Measurements from ENCODE around the gene ZPLD1. TPM values are rescaled to one million over a fixed set of nuclear protein-coding genes. Genes with fewer than 3 reads are reported as not detected.

ZPLD1 gene
- total RNA-seq, 1 experiment from 2014 or later, result 0.15 TPM

DNA sequence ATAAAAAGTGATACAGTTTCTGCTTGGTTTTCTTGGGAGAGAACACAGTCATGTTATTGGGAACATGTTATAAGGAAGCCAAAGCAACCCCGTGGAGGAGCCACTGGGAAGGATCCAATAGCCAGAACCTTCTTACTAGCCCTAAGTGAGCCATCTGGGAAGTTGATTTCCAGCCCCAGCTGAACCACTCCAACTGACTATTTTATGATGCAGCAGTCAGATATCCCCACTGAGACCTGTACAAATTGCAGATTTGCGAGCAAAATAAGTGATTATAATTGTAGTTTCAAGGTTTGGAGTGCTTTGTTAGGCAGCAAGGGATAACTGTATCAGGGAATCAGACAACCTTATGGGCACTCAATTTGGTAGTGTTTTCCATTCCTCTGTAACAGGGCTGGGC lies 43.3 kb upstream of the ZPLD1 start:
- H4K20me1 ChIP-seq (ENCODE audit: low read length), result no peaks in the 10 kb centered on the region
- BruUV-seq (replicated peaks), result no TSS peak
- no peaks in the 10 kb centered on the region for H3K36me3 ChIP-seq (ENCODE audit: low read depth, low read length)
- no peak overlapping the region for H3K27ac ChIP-seq (ENCODE audit: low read length)
- no peaks in the 10 kb centered on the region for H3K9me2 ChIP-seq (replicated peaks; ENCODE audit: low read length)
- H3K9ac ChIP-seq (ENCODE audit: low read length), result no peak overlapping the region
- ATAC-seq, result no peak
- DNase-seq, result no peak
- no peaks in the 10 kb centered on the region for H3K79me2 ChIP-seq (ENCODE audit: low read length)
- CTCF ChIA-PET, result no interaction called here
- no peak overlapping the region for H3K4me2 ChIP-seq (ENCODE audit: low read length)
- no peaks in the 10 kb centered on the region for H3F3A ChIP-seq (ENCODE audit: low read length, unreplicated experiment)
- H3K27me3 ChIP-seq (ENCODE audit: low read length), result no peaks in the 10 kb centered on the region
- TF ChIP-seq EZH2phosphoT487 (IDR thresholded peaks at IDR 0.05; ENCODE audit: borderline replicate concordance, low read length), result no peak
- TF ChIP-seq, protein P1, sequence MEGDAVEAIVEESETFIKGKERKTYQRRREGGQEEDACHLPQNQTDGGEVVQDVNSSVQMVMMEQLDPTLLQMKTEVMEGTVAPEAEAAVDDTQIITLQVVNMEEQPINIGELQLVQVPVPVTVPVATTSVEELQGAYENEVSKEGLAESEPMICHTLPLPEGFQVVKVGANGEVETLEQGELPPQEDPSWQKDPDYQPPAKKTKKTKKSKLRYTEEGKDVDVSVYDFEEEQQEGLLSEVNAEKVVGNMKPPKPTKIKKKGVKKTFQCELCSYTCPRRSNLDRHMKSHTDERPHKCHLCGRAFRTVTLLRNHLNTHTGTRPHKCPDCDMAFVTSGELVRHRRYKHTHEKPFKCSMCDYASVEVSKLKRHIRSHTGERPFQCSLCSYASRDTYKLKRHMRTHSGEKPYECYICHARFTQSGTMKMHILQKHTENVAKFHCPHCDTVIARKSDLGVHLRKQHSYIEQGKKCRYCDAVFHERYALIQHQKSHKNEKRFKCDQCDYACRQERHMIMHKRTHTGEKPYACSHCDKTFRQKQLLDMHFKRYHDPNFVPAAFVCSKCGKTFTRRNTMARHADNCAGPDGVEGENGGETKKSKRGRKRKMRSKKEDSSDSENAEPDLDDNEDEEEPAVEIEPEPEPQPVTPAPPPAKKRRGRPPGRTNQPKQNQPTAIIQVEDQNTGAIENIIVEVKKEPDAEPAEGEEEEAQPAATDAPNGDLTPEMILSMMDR (conservative IDR thresholded peaks at IDR 0.05; ENCODE audit: low read depth, low read length), result no peak
- no peak for TF ChIP-seq EZH2 (IDR thresholded peaks at IDR 0.05; ENCODE audit: low read length, unreplicated experiment)
- no peak overlapping the region for H2AFZ ChIP-seq (ENCODE audit: low read length)
- H3K4me1 ChIP-seq (ENCODE audit: insufficient read depth, low read length), result peaks cover 6% of the 10 kb centered on the region; the same call in 1 of the 2 replicates
- H3K9me3 ChIP-seq (ENCODE audit: low read length), result no peaks in the 10 kb centered on the region
- no peak overlapping the region for H3K4me3 ChIP-seq (ENCODE audit: low read length)
- POLR2A ChIA-PET (ENCODE audit: unreplicated experiment), result no interaction called here
- intact Hi-C loops (cut with micrococcal nuclease), result no loop called here

DNA sequence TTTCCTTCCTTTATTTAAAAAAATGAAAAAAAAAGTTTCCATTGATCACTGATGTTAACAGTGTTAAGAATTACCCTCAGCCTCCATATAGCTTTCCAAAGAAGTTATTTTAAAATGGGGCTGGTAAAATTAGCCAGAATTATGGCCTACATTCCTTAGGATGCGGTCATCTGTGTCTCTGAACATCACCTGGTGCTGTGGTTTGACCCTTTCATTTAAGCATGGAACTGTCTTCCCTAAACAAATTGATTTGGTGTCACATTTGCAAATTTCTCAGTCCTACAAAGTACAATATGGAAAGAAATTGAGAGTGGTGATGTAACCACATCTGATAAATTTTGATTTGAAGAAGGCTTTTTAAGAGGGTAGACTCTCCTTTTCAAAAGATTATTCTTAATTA lies 40.3 kb upstream of the ZPLD1 start:
- Histone ChIP-seq H3F3A (ENCODE audit: low read length, unreplicated experiment) (no peaks in the 10 kb centered on the region), H3K4me1 (ENCODE audit: insufficient read depth, low read length) (peaks cover 15% of the 10 kb centered on the region), H3K27me3 (ENCODE audit: low read length) (no peaks in the 10 kb centered on the region), H3K9me2 (replicated peaks; ENCODE audit: low read length) (no peaks in the 10 kb centered on the region), H3K9me3 (ENCODE audit: low read length) (no peaks in the 10 kb centered on the region), H3K4me2 (ENCODE audit: low read length) (no peak overlapping the region), H3K36me3 (ENCODE audit: low read depth, low read length) (no peaks in the 10 kb centered on the region), H3K79me2 (ENCODE audit: low read length) (no peaks in the 10 kb centered on the region), H3K27ac (ENCODE audit: low read length) (no peak overlapping the region), H3K9ac (ENCODE audit: low read length) (no peak overlapping the region), H4K20me1 (ENCODE audit: low read length) (no peaks in the 10 kb centered on the region), H2AFZ (ENCODE audit: low read length) (no peak overlapping the region), H3K4me3 (ENCODE audit: low read length) (no peak overlapping the region)
- intact Hi-C loops (cut with micrococcal nuclease), result no loop called here
- ChIA-PET POLR2A (ENCODE audit: unreplicated experiment) (interaction anchor here (0.6 kb wide), 2 partner anchors 17 to 116 kb away, joined by 5 to 7 read pairs; no protein-coding TSS in a partner anchor), CTCF (no interaction called here)
- no TSS peak for BruUV-seq (replicated peaks)
- no peak for TF ChIP-seq EZH2phosphoT487 (IDR thresholded peaks at IDR 0.05; ENCODE audit: borderline replicate concordance, low read length)
- no peak for TF ChIP-seq EZH2 (IDR thresholded peaks at IDR 0.05; ENCODE audit: low read length, unreplicated experiment)
- TF ChIP-seq, protein P1 (conservative IDR thresholded peaks at IDR 0.05; ENCODE audit: low read depth, low read length), result no peak
- DNase-seq (peak; percentile 55), ATAC-seq (peak; percentile 33)

DNA sequence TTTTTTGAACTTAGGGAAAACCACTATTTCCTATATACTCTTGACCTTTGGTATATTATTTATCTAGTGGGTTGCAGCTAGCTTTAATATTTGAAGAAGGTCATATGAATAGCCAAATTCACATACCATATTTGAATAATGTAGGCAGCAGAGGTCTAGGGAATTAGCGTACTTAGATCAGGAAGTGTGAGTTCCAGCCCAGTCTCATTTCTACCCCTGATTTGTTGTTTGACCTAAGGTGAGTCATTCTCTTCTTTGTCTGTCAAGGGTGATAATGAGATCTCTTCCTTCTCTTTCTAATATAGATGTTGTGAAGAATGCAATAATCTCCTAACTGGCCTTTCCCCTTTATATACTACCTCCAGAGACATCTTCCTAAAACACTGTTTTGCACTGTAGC lies 36.6 kb upstream of the ZPLD1 start:
- Histone ChIP-seq H3K79me2 (ENCODE audit: low read length) (no peaks in the 10 kb centered on the region), H3K9ac (ENCODE audit: low read length) (no peak overlapping the region), H3F3A (ENCODE audit: low read length, unreplicated experiment) (peaks cover 6% of the 10 kb centered on the region), H4K20me1 (ENCODE audit: low read length) (no peaks in the 10 kb centered on the region), H3K27me3 (ENCODE audit: low read length) (no peaks in the 10 kb centered on the region), H3K4me3 (ENCODE audit: low read length) (no peak overlapping the region), H2AFZ (ENCODE audit: low read length) (no peak overlapping the region), H3K9me2 (replicated peaks; ENCODE audit: low read length) (no peaks in the 10 kb centered on the region), H3K4me2 (ENCODE audit: low read length) (no peak overlapping the region), H3K27ac (ENCODE audit: low read length) (no peak overlapping the region), H3K36me3 (ENCODE audit: low read depth, low read length) (no peaks in the 10 kb centered on the region), H3K9me3 (ENCODE audit: low read length) (no peaks in the 10 kb centered on the region), H3K4me1 (ENCODE audit: insufficient read depth, low read length) (peaks cover 41% of the 10 kb centered on the region)
- POLR2A ChIA-PET (ENCODE audit: unreplicated experiment), result no interaction called here
- DNase-seq, result no peak
- CTCF ChIA-PET, result no interaction called here
- intact Hi-C loops (cut with micrococcal nuclease), result no loop called here
- no TSS peak for BruUV-seq (replicated peaks)
- no peak for TF ChIP-seq EZH2phosphoT487 (IDR thresholded peaks at IDR 0.05; ENCODE audit: borderline replicate concordance, low read length)
- TF ChIP-seq, protein P1 (conservative IDR thresholded peaks at IDR 0.05; ENCODE audit: low read depth, low read length), result no peak
- TF ChIP-seq EZH2 (IDR thresholded peaks at IDR 0.05; ENCODE audit: low read length, unreplicated experiment), result no peak
- no peak for ATAC-seq
